ENCODE measurements around the gene TEKT5.
"Not testable (repeated sequence)": the region's sequence is repeated elsewhere in the genome, so short reads cannot be mapped to it uniquely, and the experiment has no call there.

TEKT5 gene

DNA sequence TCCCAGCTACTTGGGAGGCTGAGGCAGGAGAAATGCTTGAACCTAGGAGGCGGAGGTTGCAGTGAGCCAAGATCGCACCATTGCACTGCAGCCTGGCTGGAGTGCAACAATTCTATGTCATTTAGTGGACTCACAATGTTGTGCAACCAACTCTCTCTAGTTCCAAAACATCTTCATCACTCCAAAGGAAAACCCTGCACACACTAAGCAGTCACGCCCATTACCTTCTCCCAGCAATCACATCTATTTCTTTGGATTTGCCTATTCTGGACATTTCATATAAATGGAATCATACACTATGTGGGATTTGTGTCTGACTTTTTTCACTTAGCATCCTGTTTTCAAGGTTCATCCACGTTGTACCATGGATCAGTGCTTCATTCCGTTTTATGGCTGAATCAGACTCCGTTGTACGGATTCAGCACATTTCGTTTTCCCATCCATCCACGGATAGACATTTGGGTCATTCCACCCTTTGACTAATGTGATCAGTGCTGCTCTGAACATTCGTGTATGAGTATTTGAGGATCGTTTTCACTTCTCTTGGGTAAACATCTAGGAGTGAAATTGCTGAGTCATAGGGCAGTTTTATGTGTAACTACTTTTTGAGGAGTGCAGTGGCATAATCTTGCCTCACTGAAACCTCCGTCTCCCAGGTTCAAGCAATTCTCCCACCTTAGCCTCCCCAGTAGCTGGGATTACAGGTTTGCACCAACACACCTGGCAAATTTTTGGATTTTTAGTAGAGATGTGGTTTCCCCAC lies 69.0 kb downstream of the TEKT5 start:
- DNase-seq = no peak

DNA sequence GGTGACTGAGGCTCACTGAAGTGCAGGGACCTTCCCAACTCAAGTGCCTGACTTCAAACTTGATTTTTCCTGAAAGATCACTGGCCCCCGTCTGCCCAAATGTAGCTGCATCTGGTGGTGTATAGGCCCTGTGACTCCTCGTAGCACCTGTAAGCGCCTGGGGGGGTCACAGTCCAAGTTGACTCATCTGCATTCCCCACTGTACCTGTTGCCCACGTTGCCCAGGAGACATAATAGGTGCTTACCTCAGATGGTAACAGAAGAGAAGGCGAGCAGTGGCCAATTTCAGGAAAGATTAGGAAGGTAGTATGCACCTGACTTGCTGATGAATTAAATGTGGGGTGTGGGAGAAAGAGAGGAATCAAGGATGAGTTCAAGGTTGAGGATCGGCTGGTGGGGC lies 70.2 kb downstream of the TEKT5 start:
- no peak for DNase-seq

DNA sequence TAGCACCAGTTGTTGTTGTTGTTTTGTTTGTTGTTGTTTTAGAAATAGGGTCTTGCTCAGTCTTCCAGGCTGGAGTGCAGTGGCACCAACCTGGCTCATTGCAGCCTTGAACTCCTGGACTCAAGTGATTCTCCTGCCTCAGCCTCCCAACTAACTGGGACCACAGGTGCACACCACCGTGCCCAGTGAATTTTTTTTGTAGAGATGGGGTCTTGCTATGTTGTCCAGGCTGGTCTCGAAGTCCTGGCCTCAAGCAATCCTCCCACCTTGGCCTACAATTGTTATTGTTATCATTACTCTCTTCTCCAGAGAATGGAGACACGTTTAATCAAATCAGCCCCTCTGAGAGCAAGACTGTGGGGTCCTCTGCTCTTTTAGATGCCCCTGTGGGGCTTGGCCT lies 71.7 kb downstream of the TEKT5 start:
- DNase-seq = no peak

DNA sequence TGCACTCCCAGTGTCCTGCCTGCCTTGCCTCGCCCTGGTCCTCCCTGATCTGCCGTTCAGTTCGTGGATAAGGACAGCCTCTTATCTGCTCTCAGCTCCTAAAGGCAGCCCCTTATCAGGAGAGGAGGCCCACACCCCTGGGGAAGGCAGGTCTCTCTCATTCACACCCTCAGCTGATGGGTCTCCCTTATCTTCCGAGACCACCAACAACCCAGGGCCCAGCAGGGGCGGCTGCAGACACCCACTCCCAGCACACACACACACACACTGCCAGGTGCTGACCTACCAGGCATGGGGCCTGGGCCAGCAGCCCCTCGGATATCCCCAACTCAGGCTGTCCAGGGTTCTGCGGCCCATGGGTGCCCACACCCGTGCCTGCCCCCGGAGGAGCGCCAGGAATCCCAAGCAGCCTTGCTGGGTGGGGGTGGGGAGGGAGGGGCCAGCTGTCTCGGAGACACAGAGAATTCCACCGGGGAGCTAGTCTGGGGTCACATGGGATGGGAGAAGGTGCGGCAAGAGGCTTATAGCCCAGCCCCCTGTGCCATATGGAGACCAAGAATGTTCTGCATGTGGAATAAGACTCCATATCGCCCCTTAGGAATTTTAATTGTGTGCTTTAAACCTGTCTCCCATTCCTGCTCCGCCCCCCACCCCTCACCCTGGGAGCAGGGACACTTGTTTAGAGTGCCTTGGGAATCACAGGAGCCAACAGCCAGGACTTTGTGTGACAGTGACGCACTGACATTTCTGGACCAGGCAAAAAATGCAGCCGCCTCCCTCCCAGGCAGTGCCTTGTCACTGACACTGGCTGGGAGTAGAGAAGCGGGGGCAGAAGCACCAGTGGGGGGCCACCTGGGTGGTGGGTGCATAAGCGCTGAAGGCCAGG lies 72.5 kb downstream of the TEKT5 start:
- DNase-seq = no peak

GRCh38 chr16:10621216-10621949 lies 73.3 kb downstream of the TEKT5 start:
- DNase-seq = not testable (repeated sequence)

GRCh38 chr16:10620120-10620519 lies 74.6 kb downstream of the TEKT5 start:
- no peak for DNase-seq

- no peak for DNase-seq
Observed at GRCh38 chr16:10619271-10619849, 75.4 kb downstream of the TEKT5 start.

DNA sequence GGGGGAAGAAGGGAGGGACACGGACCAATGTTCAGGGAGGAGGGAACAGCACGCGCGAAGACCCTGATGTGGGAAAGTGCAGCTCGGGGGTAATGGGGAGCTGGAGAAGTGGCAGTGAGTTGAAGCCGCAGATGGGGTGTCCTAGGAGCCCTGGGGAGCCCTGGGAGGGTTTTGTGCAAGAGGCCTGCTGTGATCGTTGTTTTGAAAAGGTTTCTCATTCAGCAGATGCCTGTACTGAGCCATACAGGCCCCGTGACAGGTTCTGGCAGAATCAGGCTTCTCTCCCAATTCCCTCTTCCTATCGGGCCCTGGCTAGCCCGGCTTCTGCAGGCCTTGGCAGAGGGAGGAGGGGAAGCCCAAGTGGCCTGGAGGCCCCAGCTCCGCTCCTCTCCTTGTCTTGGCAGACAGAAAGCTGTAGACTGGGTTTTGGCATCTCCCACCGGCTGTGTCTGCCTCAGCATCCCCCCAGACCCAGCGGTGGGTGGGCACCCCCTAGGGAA lies 76.0 kb downstream of the TEKT5 start:
- no peak for DNase-seq

DNA sequence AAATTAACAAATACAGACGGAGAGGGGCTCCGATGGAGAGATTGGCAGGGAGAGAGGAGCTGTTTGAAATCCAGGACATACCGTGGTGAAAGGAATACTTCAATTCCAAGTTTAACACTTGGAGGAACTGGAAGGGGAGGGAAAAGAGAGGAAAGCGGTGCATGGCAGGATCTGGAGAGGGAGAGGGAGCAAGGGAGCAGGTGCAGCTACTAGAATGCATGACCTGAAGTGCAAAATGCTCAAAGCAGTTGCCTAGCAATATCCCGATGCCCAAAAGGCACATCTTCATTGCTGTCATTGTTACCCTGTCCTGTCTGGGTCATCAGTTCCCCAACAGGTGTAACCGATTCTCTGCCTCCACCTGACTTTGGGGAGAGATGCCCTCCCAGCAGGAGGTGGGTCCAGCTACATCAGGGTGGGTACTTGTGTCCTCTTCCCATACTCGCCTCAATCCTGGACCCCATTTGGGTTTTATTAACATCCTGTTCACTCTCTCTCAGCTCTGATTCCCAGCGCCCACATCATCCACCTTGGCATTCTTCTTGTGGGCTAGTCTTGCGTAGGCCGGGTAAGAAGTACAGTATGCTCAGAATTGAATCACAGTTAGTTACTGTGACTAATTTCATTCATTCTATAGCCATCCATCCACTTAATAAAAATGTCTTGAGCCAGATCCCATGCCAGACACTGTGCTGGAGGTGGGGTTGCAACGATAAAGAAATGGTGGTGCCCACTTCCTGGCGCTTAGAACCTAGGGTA lies 76.9 kb downstream of the TEKT5 start:
- DNase-seq = no peak

- peak; percentile 62 for DNase-seq
Observed at GRCh38 chr16:10616756-10617640, 77.7 kb downstream of the TEKT5 start.

- DNase-seq = no peak
Observed at GRCh38 chr16:10616419-10616755, 78.3 kb downstream of the TEKT5 start.

DNA sequence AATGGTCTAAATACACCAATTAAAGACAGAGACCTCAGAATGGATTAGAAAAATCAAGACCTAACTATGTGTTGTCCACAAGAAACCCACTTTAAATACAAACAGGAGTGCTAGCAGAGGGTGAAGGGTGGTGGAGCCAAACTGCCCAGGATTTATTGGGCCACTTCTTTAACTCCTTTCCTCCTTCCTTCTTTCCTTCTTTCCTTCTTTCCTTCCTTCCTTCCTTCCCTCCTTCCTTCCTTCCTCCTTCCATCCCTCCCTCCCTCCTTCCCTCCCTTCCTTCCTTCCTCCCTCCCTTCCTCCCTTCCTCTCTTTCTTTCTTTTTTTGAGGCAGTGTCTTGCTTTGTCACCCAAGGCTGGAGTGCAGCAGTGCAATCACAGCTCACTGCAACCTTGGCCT lies 80.0 kb downstream of the TEKT5 start:
- no peak for DNase-seq

- no peak for DNase-seq
Observed at GRCh38 chr16:10613785-10614485, 80.8 kb downstream of the TEKT5 start.

DNA sequence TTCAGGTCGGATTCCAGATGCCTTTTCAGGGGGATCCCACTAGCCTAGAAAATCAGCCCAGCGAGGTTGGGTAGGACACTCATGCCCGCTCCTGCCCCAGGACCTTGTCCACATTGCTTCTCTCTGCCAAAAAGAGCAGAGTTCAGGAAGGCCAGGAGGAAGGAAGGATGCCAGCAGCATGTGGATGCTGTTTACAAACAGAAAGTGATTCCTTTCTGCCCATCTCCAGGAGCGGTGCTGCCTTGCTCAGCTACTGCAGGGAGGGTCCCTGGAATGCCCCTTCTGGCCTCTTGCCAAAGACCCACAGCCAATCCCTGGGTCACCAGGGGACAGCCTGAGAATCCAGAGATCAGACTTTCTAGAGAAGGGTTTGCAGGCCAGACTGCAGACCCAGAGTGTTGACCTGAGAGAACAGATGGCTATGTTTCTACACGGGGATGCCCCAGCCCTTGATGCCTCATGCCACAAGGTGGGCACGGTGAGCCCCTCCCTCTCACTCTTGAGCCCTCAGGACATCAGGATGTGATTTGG lies 82.0 kb downstream of the TEKT5 start:
- DNase-seq = no peak

DNA sequence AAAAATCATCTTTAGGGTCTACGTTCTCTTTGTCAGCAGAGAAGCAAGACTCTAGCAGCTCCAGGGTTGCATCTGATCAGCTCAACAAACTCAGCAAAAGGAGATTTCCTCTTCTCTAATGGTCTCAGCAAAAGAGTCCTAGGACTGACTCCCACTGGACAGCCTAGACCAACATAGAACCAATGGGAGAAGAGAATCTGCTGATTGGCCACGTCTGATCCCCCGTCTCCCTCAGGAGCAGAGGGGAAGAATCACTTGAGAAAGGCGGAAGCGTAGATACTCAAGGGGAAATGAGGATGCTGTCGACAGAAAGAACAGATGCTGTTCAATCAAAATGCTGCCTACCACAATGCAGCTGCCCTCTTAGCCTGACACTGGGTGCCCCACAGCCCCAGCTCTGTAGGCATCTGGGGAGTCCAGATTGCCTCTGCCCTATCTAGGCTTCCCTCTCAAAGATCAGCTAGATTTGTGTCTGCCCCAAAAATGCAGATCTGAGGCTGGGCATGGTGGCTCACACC lies 82.8 kb downstream of the TEKT5 start:
- no peak for DNase-seq

GRCh38 chr16:10610499-10611184 lies 84.1 kb downstream of the TEKT5 start:
- DNase-seq = no peak

DNA sequence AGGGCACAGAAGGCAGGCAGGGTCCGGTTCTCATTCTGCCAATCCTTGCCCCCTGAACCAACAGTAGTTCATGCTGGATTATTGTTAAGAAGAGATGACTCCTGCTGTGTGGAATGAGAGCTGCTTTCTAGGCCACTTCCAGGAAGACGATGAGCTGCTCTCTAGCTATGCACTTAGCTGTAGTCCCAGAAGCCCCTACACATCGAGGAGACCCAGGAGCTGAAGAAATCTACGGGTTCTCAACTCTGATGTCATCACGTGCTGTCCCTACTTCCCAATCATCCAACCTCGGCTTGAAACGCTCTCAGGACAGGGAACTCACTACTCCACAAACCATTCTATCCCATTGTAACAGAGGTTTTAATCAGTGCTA lies 85.3 kb downstream of the TEKT5 start:
- no peak for DNase-seq

- DNase-seq = no peak
Observed at GRCh38 chr16:10608687-10609401, 85.9 kb downstream of the TEKT5 start.

- DNase-seq = no peak
Observed at GRCh38 chr16:10607157-10607556, 87.6 kb downstream of the TEKT5 start.

Measured in NCI-H2029 treated with DMSO at 0.1 percent for 48 hours (cell line).